HEK293 (cell line): ENCODE data around the gene NUP35.
A peak's percentile ranks its signal among the peaks of the same experiment; 100 is the strongest.

ENCODE experiments used
- CTCF ChIA-PET: fragments of 350-600 bp; formaldehyde crosslinking; extraction: SDS; loops from one replicate; lab custom pipeline; 2021; ENCODE audit warnings: antibody characterized with exemption; lab: Yijun Ruan, JAX
- POLR2A ChIA-PET: fragments of 300-600 bp; formaldehyde crosslinking; extraction: SDS; loops from one replicate; lab custom pipeline; 2020; ENCODE audit warnings: antibody characterized with exemption, inconsistent platforms; lab: Yijun Ruan, JAX
- H3K27ac ChIP-seq: fragments of 200-500 bp; sonication (Bioruptor generic); 2 replicates; pipeline ENCODE4 v1.5.1; 2014; ENCODE audit warnings: low read depth, low read length, control low read depth, inconsistent platforms; ENCODE audit errors: extremely low read depth
- H3K36me3 ChIP-seq, 2 experiments: fragments of 200-500 bp in 1 of 2; sonication (Bioruptor generic) in 1 of 2; 1 replicate in 1 of 2; 2 replicates in 1 of 2; pipeline ENCODE4 v1.5.1; 2014 to 2017; ENCODE audit warnings: inconsistent platforms in 2 of 2, low read length in 2 of 2; ENCODE audit not compliant: control insufficient read depth in 2 of 2, insufficient read depth in 1 of 2
- H3K4me1 ChIP-seq: fragments of 200-500 bp; sonication (Bioruptor generic); 2 replicates; pipeline ENCODE4 v1.5.1; 2014; ENCODE audit warnings: mild to moderate bottlenecking, low read length, inconsistent platforms; ENCODE audit not compliant: control insufficient read depth, insufficient read depth
- H3K4me3 ChIP-seq: 2 replicates; pipeline ENCODE4 v1.5.1; 2011; ENCODE audit warnings: low read depth, mild to moderate bottlenecking, control low read depth, low read length, moderate library complexity
- H3K9me3 ChIP-seq: fragments of 200-500 bp; sonication (Bioruptor generic); 2 replicates; pipeline ENCODE4 v1.5.1; 2014; ENCODE audit warnings: low read depth, low read length, inconsistent platforms; ENCODE audit not compliant: control insufficient read depth, insufficient read depth
- BCL11B ChIP-seq: fragments of 450-650 bp; formaldehyde crosslinking; IDR thresholded peaks from 2 replicates; pipeline ENCODE4 v1.5.1; 2016; ENCODE audit warnings: low read depth, missing biosample characterization, missing genetic modification characterization
- GLIS1 ChIP-seq: fragments of 450-650 bp; formaldehyde crosslinking; IDR thresholded peaks from 2 replicates; pipeline ENCODE4 v1.5.1; 2016; ENCODE audit warnings: missing biosample characterization, missing genetic modification characterization
- HOXA7 ChIP-seq: sonication (generic); formaldehyde crosslinking; IDR thresholded peaks from 2 replicates; pipeline ENCODE4 v1.8.1; 2022; ENCODE audit warnings: missing genetic modification reagents, borderline replicate concordance
- REPIN1 ChIP-seq: fragments of 450-650 bp; formaldehyde crosslinking; IDR thresholded peaks from 2 replicates; pipeline ENCODE4 v1.5.1; 2017; ENCODE audit warnings: missing biosample characterization, missing genetic modification characterization, low read depth
- WT1 ChIP-seq: fragments of 450-650 bp; formaldehyde crosslinking; IDR thresholded peaks from 2 replicates; pipeline ENCODE4 v1.5.1; 2016; ENCODE audit warnings: missing biosample characterization, missing genetic modification characterization
- ZEB2 ChIP-seq: fragments of 450-650 bp; formaldehyde crosslinking; IDR thresholded peaks from 2 replicates; pipeline ENCODE4 v1.5.1; 2016; ENCODE audit warnings: missing biosample characterization, missing genetic modification characterization
- ZFHX2 ChIP-seq: fragments of 450-650 bp; formaldehyde crosslinking; conservative IDR thresholded peaks from 2 replicates; pipeline ENCODE4 v1.5.1; 2016; ENCODE audit warnings: missing biosample characterization, missing genetic modification characterization
- ZNF121 ChIP-seq: fragments of 450-650 bp; formaldehyde crosslinking; IDR thresholded peaks from 2 replicates; pipeline ENCODE4 v1.5.1; 2016; ENCODE audit warnings: missing biosample characterization, missing genetic modification characterization
- ZNF221 ChIP-seq: fragments of 450-650 bp; formaldehyde crosslinking; IDR thresholded peaks from 2 replicates; pipeline ENCODE4 v1.5.1; 2017; ENCODE audit warnings: missing biosample characterization, missing genetic modification characterization, borderline replicate concordance
- ZNF24 ChIP-seq: fragments of 450-650 bp; formaldehyde crosslinking; IDR thresholded peaks from 2 replicates; pipeline ENCODE4 v1.5.1; 2016; ENCODE audit warnings: missing biosample characterization, missing genetic modification characterization
- ZNF549 ChIP-seq: fragments of 450-650 bp; IDR thresholded peaks from 2 replicates; pipeline ENCODE4 v1.5.1; 2018; ENCODE audit warnings: missing biosample characterization, missing genetic modification characterization, mild to moderate bottlenecking, inconsistent platforms, moderate library complexity
- ZNF555 ChIP-seq: fragments of 450-650 bp; formaldehyde crosslinking; conservative IDR thresholded peaks from 2 replicates; pipeline ENCODE4 v1.5.1; 2017; ENCODE audit warnings: missing biosample characterization, mild to moderate bottlenecking, missing genetic modification characterization, inconsistent platforms
- ZNF560 ChIP-seq: fragments of 450-650 bp; formaldehyde crosslinking; IDR thresholded peaks from 2 replicates; pipeline ENCODE4 v1.5.1; 2017; ENCODE audit warnings: missing biosample characterization, missing genetic modification characterization, borderline replicate concordance
- ZNF561 ChIP-seq: fragments of 450-650 bp; IDR thresholded peaks from 2 replicates; pipeline ENCODE4 v1.5.1; 2018; ENCODE audit warnings: missing biosample characterization, missing genetic modification characterization, borderline replicate concordance
- ZNF654 ChIP-seq: fragments of 450-650 bp; formaldehyde crosslinking; IDR thresholded peaks from 2 replicates; pipeline ENCODE4 v1.5.1; 2016; ENCODE audit warnings: low read depth, missing biosample characterization, missing genetic modification characterization
- ZNF670 ChIP-seq: fragments of 450-650 bp; formaldehyde crosslinking; IDR thresholded peaks from 2 replicates; pipeline ENCODE4 v1.5.1; 2016; ENCODE audit warnings: missing biosample characterization, missing genetic modification characterization, low read depth
- ZNF768 ChIP-seq: fragments of 450-650 bp; formaldehyde crosslinking; IDR thresholded peaks from 2 replicates; pipeline ENCODE4 v1.5.1; 2018; ENCODE audit warnings: missing biosample characterization, mild to moderate bottlenecking, missing genetic modification characterization
- ZNF785 ChIP-seq: fragments of 450-650 bp; formaldehyde crosslinking; IDR thresholded peaks from 2 replicates; pipeline ENCODE4 v1.5.1; 2016; ENCODE audit warnings: missing biosample characterization, missing genetic modification characterization
- ZNF792 ChIP-seq: fragments of 450-650 bp; formaldehyde crosslinking; IDR thresholded peaks from 2 replicates; pipeline ENCODE4 v1.5.1; 2016; ENCODE audit warnings: missing biosample characterization, missing genetic modification characterization
- TF ChIP-seq, protein P1 (sequence below): fragments of 450-650 bp; formaldehyde crosslinking; IDR thresholded peaks from 2 replicates; pipeline ENCODE4 v1.5.1; 2017; ENCODE audit warnings: missing biosample characterization, missing genetic modification characterization
- TF ChIP-seq, protein P2 (sequence below): fragments of 450-650 bp; formaldehyde crosslinking; IDR thresholded peaks from 2 replicates; pipeline ENCODE4 v1.5.1; 2016; ENCODE audit warnings: missing biosample characterization, missing genetic modification characterization
- TF ChIP-seq, protein P3 (sequence below): fragments of 450-650 bp; formaldehyde crosslinking; IDR thresholded peaks from 2 replicates; pipeline ENCODE4 v1.5.1; 2016; ENCODE audit warnings: missing biosample characterization, missing genetic modification characterization, borderline replicate concordance

The NUP35 gene

DNA sequence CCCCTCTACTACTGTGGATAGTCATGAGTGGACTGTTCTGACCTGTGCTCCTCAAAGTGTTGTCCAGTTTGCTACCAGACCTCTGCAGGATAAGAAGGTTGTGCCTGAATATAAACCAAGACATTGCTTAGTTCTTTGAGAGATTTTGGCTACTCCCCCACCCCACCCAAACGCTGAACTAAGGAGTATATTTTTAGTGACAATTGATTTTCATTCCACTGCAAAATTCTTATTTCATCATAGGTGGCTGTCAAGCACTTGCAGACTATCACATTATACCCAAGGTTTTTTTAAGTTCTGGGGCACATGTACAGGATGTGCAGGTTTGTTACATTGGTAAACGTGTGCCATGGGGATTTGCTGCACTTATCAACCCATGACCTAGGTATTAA lies 32.3 kb upstream of the NUP35 start (continued):
- TF ChIP-seq ZNF555: no peak
- no peak for TF ChIP-seq BCL11B (tag by site-specific recombination)
- TF ChIP-seq ZNF785 (tag by site-specific recombination): no peak
- no peak for TF ChIP-seq ZNF221 (tag by site-specific recombination)
- TF ChIP-seq, all 188 proteins: peak for 0

DNA sequence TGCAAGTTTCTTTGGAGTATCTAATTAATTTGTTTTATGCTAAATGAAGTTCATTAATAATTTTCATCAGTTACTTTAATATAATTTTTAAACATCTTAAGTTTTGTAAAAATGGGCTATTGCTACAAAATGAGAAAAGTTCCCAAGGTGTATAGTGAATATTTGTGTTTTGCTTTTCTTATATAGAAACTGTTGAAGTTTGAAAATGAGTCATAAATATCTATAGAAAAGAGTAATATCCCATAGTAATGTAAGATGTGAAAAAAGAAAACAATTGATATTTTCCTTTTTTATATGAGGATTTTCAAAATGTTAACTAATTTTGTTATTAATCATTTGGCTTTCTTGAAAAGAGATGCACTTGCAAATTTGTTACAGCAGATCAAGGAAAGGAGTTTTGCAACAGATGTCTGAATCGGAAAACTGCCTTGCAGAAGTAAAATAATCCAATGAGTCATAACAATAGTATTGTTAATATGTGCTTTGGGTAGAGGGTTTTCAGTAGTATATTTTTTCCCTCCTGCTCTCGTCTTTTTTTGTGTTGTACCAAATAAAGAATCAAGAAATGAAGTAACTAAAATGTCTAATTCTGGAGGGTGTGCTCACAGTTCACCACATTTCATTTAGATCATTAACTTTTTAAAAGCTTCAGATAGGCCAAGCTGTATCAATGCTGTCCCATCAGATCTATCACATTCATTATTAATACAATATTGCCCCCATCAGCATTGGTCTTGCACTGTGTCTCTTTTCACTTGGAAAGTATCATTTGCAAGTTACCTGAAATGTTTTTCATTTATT lies 30.2 kb upstream of the NUP35 start:
- TF ChIP-seq REPIN1 (no peak), ZNF792 (tag by site-specific recombination) (no peak), ZNF654 (tag by site-specific recombination) (0 out of 2 replicates have a peak, but pooled peaks have one; percentile 20)
- ChIA-PET CTCF (interaction anchor here (0.6 to 0.8 kb wide), 3 partner anchors 25 to 335 kb away, joined by 3 to 4 read pairs (median 3); no protein-coding TSS in a partner anchor), POLR2A (no interaction called here)
- Histone ChIP-seq H3K4me3 (no peak overlapping the region), H3K27ac (no peak overlapping the region), H3K9me3 (no peaks in the 10 kb centered on the region), H3K4me1 (no peaks in the 10 kb centered on the region), H3K36me3 (peaks cover 0 to 4% of the 10 kb centered on the region in 2 experiments; a peak in 1 of 3 replicates)

DNA sequence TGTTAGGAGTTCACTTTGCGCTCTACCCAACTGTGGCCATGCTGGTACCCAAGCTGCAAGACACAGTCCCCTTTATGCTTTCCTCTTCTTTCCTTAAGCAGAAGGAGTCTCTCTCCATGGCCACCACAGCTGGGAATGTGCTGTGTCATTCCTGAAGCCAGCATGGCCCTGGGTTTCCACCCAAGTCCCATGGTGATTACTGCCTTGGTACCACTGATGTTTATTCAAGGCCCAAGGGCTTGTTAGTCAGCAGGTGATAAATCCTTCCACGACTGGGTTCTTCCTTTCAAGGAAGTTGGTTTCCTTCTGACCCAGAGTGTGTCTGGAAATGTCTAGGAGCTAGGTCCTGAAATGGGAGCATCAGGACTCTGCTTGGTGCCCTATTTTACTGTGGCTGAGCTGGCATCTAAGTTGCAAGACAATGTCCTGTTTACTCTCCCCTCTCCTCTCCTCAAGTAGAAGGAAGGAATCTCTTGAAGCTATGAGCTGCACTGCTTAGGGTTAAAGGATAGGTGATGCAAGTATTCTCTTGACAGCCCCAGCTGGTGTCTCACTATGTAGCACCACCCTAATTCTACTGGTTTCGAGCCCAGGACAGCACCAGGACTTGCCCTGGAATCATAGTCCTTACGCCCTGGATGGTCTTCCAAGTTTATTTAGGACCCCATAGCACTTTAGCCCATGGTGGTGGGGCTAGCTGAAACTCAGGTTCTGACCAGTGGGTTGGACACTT lies 18.7 kb upstream of the NUP35 start:
- TF ChIP-seq ZNF549 (no peak), ZNF560 (no peak), ZEB2 (tag by site-specific recombination) (no peak), ZNF121 (no peak), HOXA7 (no peak), GLIS1 (tag by site-specific recombination) (no peak), ZFHX2 (tag by site-specific recombination) (no peak), ZNF561 (no peak), ZNF670 (no peak), ZNF768 (tag by site-specific recombination) (no peak), WT1 (tag by site-specific recombination) (no peak), ZNF24 (tag by site-specific recombination) (no peak)
- TF ChIP-seq, protein P1, sequence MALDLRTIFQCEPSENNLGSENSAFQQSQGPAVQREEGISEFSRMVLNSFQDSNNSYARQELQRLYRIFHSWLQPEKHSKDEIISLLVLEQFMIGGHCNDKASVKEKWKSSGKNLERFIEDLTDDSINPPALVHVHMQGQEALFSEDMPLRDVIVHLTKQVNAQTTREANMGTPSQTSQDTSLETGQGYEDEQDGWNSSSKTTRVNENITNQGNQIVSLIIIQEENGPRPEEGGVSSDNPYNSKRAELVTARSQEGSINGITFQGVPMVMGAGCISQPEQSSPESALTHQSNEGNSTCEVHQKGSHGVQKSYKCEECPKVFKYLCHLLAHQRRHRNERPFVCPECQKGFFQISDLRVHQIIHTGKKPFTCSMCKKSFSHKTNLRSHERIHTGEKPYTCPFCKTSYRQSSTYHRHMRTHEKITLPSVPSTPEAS (tag by site-specific recombination): no peak
- TF ChIP-seq, protein P2, sequence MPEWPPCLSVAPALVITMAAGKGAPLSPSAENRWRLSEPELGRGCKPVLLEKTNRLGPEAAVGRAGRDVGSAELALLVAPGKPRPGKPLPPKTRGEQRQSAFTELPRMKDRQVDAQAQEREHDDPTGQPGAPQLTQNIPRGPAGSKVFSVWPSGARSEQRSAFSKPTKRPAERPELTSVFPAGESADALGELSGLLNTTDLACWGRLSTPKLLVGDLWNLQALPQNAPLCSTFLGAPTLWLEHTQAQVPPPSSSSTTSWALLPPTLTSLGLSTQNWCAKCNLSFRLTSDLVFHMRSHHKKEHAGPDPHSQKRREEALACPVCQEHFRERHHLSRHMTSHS (tag by site-specific recombination): no peak
- TF ChIP-seq, protein P3, sequence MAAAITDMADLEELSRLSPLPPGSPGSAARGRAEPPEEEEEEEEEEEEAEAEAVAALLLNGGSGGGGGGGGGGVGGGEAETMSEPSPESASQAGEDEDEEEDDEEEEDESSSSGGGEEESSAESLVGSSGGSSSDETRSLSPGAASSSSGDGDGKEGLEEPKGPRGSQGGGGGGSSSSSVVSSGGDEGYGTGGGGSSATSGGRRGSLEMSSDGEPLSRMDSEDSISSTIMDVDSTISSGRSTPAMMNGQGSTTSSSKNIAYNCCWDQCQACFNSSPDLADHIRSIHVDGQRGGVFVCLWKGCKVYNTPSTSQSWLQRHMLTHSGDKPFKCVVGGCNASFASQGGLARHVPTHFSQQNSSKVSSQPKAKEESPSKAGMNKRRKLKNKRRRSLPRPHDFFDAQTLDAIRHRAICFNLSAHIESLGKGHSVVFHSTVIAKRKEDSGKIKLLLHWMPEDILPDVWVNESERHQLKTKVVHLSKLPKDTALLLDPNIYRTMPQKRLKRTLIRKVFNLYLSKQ (tag by site-specific recombination): no peak
- Histone ChIP-seq H3K9me3 (no peaks in the 10 kb centered on the region), H3K4me3 (no peak overlapping the region), H3K36me3 (no peaks in the 10 kb centered on the region), H3K27ac (no peak overlapping the region), H3K4me1 (no peaks in the 10 kb centered on the region)
- ChIA-PET CTCF (no interaction called here), POLR2A (no interaction called here)
